ENCODE results near the gene KCNN3. TPM values are rescaled to one million over a fixed set of nuclear protein-coding genes. Genes with fewer than 3 reads are reported as not detected.

The KCNN3 gene
- total RNA-seq, 6 donors from 2014 or later = 2.7 to 6.6 (median 3.7) TPM

DNA sequence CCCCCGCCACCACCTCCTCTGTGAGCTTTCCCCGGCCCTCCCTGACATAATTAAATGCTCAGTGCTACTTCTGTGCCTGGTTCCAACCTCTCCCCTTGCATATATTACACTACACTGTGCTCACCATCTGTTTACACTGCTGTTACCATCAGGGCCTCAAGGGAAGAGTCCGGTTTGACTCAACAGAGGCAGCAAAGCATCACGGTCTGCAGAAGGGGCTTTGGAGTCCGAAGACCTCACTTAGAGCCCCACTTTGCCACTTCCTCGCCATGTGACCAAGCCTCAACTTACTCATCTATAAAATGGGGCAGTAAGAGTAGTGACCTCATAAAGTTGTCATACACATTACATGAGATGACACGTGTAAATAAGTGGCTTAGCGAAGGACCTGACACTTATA, 27.4 kb downstream of the KCNN3 start:
- 88 to 94% methylated on average over 7 of the region's 8 CpGs for WGBS, 2 donors
- H3K4me3 ChIP-seq = no peak overlapping the region
- no peaks in the 10 kb centered on the region for H3K36me3 ChIP-seq
- TF ChIP-seq, protein P1, sequence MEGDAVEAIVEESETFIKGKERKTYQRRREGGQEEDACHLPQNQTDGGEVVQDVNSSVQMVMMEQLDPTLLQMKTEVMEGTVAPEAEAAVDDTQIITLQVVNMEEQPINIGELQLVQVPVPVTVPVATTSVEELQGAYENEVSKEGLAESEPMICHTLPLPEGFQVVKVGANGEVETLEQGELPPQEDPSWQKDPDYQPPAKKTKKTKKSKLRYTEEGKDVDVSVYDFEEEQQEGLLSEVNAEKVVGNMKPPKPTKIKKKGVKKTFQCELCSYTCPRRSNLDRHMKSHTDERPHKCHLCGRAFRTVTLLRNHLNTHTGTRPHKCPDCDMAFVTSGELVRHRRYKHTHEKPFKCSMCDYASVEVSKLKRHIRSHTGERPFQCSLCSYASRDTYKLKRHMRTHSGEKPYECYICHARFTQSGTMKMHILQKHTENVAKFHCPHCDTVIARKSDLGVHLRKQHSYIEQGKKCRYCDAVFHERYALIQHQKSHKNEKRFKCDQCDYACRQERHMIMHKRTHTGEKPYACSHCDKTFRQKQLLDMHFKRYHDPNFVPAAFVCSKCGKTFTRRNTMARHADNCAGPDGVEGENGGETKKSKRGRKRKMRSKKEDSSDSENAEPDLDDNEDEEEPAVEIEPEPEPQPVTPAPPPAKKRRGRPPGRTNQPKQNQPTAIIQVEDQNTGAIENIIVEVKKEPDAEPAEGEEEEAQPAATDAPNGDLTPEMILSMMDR (IDR thresholded peaks at IDR 0.05) = no peak
- TF ChIP-seq EP300 (IDR thresholded peaks at IDR 0.05) = no peak
- no peak for TF ChIP-seq POLR2AphosphoS5 (IDR thresholded peaks at IDR 0.05)
- no peak for TF ChIP-seq POLR2A (IDR thresholded peaks at IDR 0.05)
- H3K27me3 ChIP-seq = no peaks in the 10 kb centered on the region
- DNase-seq = no peak
- no peak for ATAC-seq (ENCODE audit: low FRiP score in 2 of 2)
- no peaks in the 10 kb centered on the region for H3K9me3 ChIP-seq
- H3K4me1 ChIP-seq = peaks cover 4 to 13% (median 10%) of the 10 kb centered on the region in 4 donors
- no peak overlapping the region for H3K27ac ChIP-seq

DNA sequence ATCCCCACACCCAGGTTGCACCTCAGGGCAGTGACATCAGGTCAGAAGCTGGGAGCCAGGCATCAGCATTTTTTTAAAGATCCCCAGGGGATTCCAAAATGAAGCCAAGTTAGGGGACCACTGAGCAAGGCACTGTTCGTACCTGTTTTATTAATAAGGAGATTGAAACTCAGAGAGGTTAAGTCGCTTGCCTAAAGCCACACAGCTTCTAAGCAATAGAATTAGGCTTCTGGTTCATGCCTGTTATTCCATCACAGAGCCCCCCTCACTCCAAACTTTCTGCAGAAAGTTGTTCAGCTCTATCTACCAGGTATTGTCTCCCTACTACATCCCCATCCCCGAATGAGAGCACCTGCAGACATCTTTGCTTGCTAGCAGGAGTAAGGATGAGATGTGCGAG, 28.7 kb downstream of the KCNN3 start:
- Histone ChIP-seq H3K9me3 (no peaks in the 10 kb centered on the region), H3K27ac (no peak overlapping the region), H3K4me3 (no peak overlapping the region), H3K36me3 (no peaks in the 10 kb centered on the region), H3K27me3 (no peaks in the 10 kb centered on the region), H3K4me1 (peaks cover 4 to 20% (median 13%) of the 10 kb centered on the region in 4 donors)
- 86 to 91% methylated on average over 4 of the region's 4 CpGs for WGBS, 2 donors
- DNase-seq (no peak), ATAC-seq (ENCODE audit: low FRiP score in 2 of 2) (no peak)
- TF ChIP-seq POLR2A (IDR thresholded peaks at IDR 0.05) (no peak), POLR2AphosphoS5 (IDR thresholded peaks at IDR 0.05) (no peak), EP300 (IDR thresholded peaks at IDR 0.05) (no peak)
- TF ChIP-seq, protein P1 (IDR thresholded peaks at IDR 0.05) = no peak

DNA sequence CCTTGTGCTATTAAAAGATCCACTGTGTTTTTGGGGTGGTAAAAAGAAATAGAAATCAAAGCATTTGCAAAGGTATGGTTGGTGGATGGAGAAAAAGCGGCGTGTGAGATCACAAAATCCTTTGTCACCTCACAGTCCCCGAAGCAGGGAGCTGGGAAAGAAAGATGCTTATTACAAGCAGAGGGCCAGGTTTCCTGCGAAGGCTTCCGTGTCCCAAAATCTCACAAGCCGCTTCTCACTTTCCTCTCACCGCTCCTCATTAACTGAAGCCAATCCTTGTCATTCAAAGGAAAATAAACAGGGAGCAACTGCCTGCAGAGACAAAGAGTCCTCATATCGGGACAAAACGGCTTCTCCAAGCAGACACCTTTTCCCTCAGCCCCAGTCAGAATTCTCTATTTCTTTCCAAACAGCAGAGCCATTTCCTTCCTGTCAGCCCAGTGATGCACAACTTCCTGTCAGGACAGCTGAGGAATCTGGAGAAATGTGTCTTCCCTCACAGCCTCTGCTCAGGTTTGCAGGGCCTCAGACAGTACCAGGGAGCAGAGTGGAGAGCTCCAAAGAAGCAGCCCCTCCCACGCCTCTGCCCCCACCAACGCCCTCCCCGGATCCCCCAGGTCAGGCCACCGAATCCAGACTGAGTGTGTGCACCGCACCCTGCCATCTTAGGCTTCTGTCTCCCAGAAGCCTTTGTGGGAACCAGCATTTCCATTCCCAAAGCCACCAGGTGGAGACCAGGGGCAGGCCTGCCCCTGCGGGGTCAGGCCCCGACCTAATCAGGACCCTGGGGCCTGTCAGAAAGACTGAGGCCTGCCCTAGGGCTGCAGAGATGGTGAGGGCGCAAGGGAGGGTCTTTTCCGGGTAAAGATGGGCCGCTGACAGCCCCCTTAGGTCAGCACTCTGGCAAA, 29.6 kb downstream of the KCNN3 start:
- H3K27ac ChIP-seq = peak overlapping the region in 1 of 4 donors; percentile 8
- DNase-seq (no peak), ATAC-seq (ENCODE audit: low FRiP score in 2 of 2) (no peak)
- no peaks in the 10 kb centered on the region for H3K36me3 ChIP-seq
- no peaks in the 10 kb centered on the region for H3K9me3 ChIP-seq
- H3K4me1 ChIP-seq = peaks cover 12 to 29% (median 20%) of the 10 kb centered on the region in 4 donors
- TF ChIP-seq POLR2AphosphoS5 (IDR thresholded peaks at IDR 0.05) (no peak), EP300 (IDR thresholded peaks at IDR 0.05) (no peak), POLR2A (IDR thresholded peaks at IDR 0.05) (no peak)
- TF ChIP-seq, protein P1 (IDR thresholded peaks at IDR 0.05) = no peak
- no peak overlapping the region for H3K4me3 ChIP-seq
- no peaks in the 10 kb centered on the region for H3K27me3 ChIP-seq
- 66 to 77% methylated on average over 17 to 19 of the region's 19 CpGs for WGBS, 2 donors

- Histone ChIP-seq H3K27ac (peak overlapping the region in 1 of 4 donors; percentile 8), H3K27me3 (no peaks in the 10 kb centered on the region), H3K4me3 (no peak overlapping the region), H3K4me1 (peaks cover 13 to 33% (median 24%) of the 10 kb centered on the region in 4 donors), H3K9me3 (no peaks in the 10 kb centered on the region), H3K36me3 (no peaks in the 10 kb centered on the region)
- peak in 1 of 2 donors; percentile 11 for ATAC-seq (ENCODE audit: low FRiP score in 2 of 2)
- no peak for TF ChIP-seq POLR2A (IDR thresholded peaks at IDR 0.05)
- TF ChIP-seq, protein P1 (IDR thresholded peaks at IDR 0.05) = no peak
- TF ChIP-seq POLR2AphosphoS5 (IDR thresholded peaks at IDR 0.05) = no peak
- WGBS, 2 donors = 65% methylated on average over 3 of the region's 3 CpGs; no CpG with 5 or more reads in 1 of the 2 donors
- no peak for DNase-seq
Measured at GRCh38 chr1:154839691-154840090, 30.4 kb downstream of the KCNN3 start.
